Measurements from ENCODE around the gene MIDN.

The MIDN gene

GRCh38 chr19:1254530-1255185 lies 6.3 kb downstream of the MIDN start:
- no peak for TF ChIP-seq CTCF (IDR thresholded peaks at IDR 0.05; ENCODE audit: low read depth, low read length, missing control alignments)
- no peak overlapping the region for H3K4me3 ChIP-seq (replicated peaks; ENCODE audit: low read depth, low read length)
- DNase-seq (ENCODE audit: extremely low read depth, low read depth), result no peak

- TF ChIP-seq CTCF (IDR thresholded peaks at IDR 0.05; ENCODE audit: low read depth, low read length, missing control alignments), result no peak
- DNase-seq (ENCODE audit: extremely low read depth, low read depth), result no peak
- H3K4me3 ChIP-seq (replicated peaks; ENCODE audit: low read depth, low read length), result no peak overlapping the region
Measured at GRCh38 chr19:1255186-1256161, 7.1 kb downstream of the MIDN start.

GRCh38 chr19:1256646-1257474 lies 8.5 kb downstream of the MIDN start:
- DNase-seq (ENCODE audit: extremely low read depth, low read depth), result no peak
- H3K4me3 ChIP-seq (replicated peaks; ENCODE audit: low read depth, low read length), result no peak overlapping the region
- no peak for TF ChIP-seq CTCF (IDR thresholded peaks at IDR 0.05; ENCODE audit: low read depth, low read length, missing control alignments)

GRCh38 chr19:1257475-1258162 lies 9.2 kb downstream of the MIDN start:
- TF ChIP-seq CTCF (IDR thresholded peaks at IDR 0.05; ENCODE audit: low read depth, low read length, missing control alignments), result no peak
- H3K4me3 ChIP-seq (replicated peaks; ENCODE audit: low read depth, low read length), result no peak overlapping the region
- DNase-seq (ENCODE audit: extremely low read depth, low read depth), result no peak

- TF ChIP-seq CTCF (IDR thresholded peaks at IDR 0.05; ENCODE audit: low read depth, low read length, missing control alignments), result no peak
- no peak overlapping the region for H3K4me3 ChIP-seq (replicated peaks; ENCODE audit: low read depth, low read length)
- no peak for DNase-seq (ENCODE audit: extremely low read depth, low read depth)
Measured at GRCh38 chr19:1258163-1258492, 9.7 kb downstream of the MIDN start.

GRCh38 chr19:1258707-1259205 lies 10.4 kb downstream of the MIDN start:
- no peak for DNase-seq (ENCODE audit: extremely low read depth, low read depth)
- TF ChIP-seq CTCF (IDR thresholded peaks at IDR 0.05; ENCODE audit: low read depth, low read length, missing control alignments), result no peak
- H3K4me3 ChIP-seq (replicated peaks; ENCODE audit: low read depth, low read length), result 0 out of 2 replicates have a peak overlapping the region, but pooled peaks have one; percentile 4
